GM13977 (cell line): ENCODE data around the gene NKG7.
A peak's percentile ranks its signal among the peaks of the same experiment; 100 is the strongest.

Experiments
- DNase-seq: peaks from one replicate; pipeline ENCODE4 v3.0.0; 2012; ENCODE audit warnings: low spot score
- in situ Hi-C: fragments of 300-500 bp; cut with MboI; formaldehyde crosslinking; loops from one replicate; pipeline ENCODE4 v1.12.0; 2022; ENCODE audit warnings: low sequenced_read_pairs, low pct_unique_long_range_greater_than_20kb, mixed read lengths, inconsistent platforms; ENCODE audit not compliant: unreplicated experiment
- TF ChIP-seq, protein P1 (sequence below): IDR thresholded peaks from 2 replicates; pipeline ENCODE4 v1.5.1; 2012; ENCODE audit warnings: mild to moderate bottlenecking, control low read depth; ENCODE audit not compliant: insufficient read depth; ENCODE audit errors: extremely low read depth, missing control alignments

Gene NKG7

DNA sequence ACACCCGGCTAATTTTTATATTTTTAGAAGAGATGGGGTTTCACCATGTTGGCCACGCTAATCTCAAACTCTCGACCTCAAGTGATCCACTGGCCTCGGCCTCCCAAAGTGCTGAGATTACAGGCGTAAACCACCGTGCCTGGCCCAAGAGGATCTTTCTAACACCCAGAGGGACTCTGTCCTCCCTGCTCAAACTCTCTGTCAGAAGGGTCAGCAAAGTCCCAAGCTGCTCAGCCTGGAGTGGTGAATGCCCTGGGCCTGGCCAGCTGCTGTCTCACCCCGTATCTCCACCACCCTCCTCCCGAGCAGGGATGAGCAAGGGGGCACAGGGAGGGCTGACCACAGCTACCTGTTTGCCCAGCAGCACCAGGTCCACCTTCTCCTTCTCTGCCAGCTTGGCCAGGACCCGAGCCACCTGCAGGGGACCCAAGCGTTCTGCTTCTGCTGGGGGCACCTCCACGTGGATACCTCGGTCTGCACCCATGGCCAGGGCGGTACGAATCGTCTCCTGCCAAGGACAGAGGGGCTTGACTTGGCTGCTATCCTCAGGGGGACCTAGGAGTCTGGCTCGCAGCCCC, 19.6 kb downstream of the NKG7 start:
- no peak for DNase-seq
- in situ Hi-C loops: no loop called here
- TF ChIP-seq, protein P1, sequence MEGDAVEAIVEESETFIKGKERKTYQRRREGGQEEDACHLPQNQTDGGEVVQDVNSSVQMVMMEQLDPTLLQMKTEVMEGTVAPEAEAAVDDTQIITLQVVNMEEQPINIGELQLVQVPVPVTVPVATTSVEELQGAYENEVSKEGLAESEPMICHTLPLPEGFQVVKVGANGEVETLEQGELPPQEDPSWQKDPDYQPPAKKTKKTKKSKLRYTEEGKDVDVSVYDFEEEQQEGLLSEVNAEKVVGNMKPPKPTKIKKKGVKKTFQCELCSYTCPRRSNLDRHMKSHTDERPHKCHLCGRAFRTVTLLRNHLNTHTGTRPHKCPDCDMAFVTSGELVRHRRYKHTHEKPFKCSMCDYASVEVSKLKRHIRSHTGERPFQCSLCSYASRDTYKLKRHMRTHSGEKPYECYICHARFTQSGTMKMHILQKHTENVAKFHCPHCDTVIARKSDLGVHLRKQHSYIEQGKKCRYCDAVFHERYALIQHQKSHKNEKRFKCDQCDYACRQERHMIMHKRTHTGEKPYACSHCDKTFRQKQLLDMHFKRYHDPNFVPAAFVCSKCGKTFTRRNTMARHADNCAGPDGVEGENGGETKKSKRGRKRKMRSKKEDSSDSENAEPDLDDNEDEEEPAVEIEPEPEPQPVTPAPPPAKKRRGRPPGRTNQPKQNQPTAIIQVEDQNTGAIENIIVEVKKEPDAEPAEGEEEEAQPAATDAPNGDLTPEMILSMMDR: no peak

DNA sequence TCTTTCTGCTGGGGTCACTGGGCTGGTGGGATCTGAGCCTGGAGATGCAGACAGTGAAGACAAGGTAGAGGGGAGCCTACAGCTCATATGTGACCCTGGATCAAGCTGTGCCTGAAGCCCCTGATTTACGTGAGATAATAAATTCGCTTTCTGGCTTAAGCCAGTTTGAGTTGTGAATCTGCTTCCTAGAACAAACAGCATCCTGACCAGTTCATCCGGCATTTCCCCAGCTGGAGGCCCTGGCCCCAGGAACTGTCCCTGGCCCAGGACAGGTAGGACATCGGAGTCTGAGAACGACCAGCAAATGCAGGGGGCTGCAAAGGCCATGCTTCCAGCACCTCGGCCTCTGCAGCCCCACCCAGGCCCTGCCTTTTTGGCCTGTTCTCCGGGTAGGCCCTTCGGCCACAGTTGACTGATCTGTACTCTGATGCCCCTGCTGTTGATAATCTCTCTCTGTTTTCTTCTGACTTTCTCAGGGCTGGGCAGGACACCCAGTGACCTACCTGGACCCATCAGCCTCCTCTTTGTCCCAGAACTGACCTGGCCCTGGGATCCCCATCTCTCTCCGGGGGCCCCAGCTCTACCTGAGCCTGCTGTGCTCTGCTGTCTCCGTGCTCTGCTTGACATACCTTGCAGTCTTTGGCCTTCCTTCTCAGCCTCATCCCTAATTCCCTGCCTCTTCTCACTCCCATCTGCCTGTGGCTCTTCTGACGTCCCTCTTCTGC, 21.0 kb downstream of the NKG7 start:
- TF ChIP-seq, protein P1: no peak
- DNase-seq: no peak
- in situ Hi-C loops: no loop called here

- DNase-seq: no peak
- TF ChIP-seq, protein P1: no peak
- in situ Hi-C loops: loop anchor here (25.0 kb wide), 1 partner anchor 315 kb away; no protein-coding TSS in a partner anchor
Observed at GRCh38 chr19:51347209-51347928, 25.1 kb downstream of the NKG7 start.

DNA sequence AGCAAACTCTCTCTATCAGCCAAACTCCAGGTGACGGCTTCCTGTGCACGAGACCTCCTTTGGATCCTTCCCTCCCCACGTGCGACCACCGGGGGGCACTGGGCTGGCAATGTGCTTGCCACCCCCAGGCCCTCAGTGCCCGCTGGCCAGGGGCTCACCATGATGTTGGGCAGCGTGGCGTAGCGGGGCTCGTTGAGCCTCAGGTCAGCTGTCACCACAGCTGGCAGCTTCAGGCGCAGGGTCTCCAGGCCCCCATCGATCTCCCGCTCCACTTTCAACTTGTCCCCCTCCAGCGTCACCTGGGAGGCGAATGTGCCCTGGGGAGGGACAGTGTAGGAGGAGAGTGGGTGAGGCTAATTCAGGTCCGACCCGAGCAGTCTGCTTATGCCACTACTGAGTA, 25.7 kb downstream of the NKG7 start:
- in situ Hi-C loops: loop anchor here (25.0 kb wide), 1 partner anchor 316 kb away; no protein-coding TSS in a partner anchor

GRCh38 chr19:51345076-51345620, 27.3 kb downstream of the NKG7 start:
- DNase-seq: no peak
- TF ChIP-seq, protein P1: no peak
- in situ Hi-C loops: loop anchor here (25.0 kb wide), 1 partner anchor 317 kb away; no protein-coding TSS in a partner anchor

More for the DNA sequence above, 25.7 kb downstream of the NKG7 start:
- TF ChIP-seq, protein P1: peak; percentile 17
- DNase-seq: no peak
